Upper lobe of right lung (tissue), 1 donor: Measurements from ENCODE around the gene ADAMTS6. TPM values are rescaled to one million over a fixed set of nuclear protein-coding genes. Genes with fewer than 3 reads are reported as not detected.

ENCODE experiments used
- ATAC-seq: fragments of 200-7000 bp; cut with Tn5 transposase; one replicate; pipeline ENCODE4 v1.9.1; 2020; ENCODE audit warnings: mild to moderate bottlenecking, moderate library complexity
- DNase-seq: peaks from one replicate; pipeline ENCODE4 v3.0.0-alpha.2; 2020
- H3K27ac ChIP-seq: fragments of 200-600 bp; one replicate; pipeline ENCODE4 v1.8.0; 2022
- H3K27me3 ChIP-seq: fragments of 200-600 bp; one replicate; pipeline ENCODE4 v1.8.0; 2022; ENCODE audit warnings: mild to moderate bottlenecking
- H3K36me3 ChIP-seq: fragments of 200-600 bp; one replicate; pipeline ENCODE4 v1.8.0; 2022
- H3K4me1 ChIP-seq: fragments of 200-600 bp; one replicate; pipeline ENCODE4 v1.8.0; 2022
- H3K4me3 ChIP-seq: fragments of 200-600 bp; one replicate; pipeline ENCODE4 v1.8.0; 2022; ENCODE audit warnings: mild to moderate bottlenecking
- H3K9me3 ChIP-seq: fragments of 200-600 bp; one replicate; pipeline ENCODE4 v1.8.0; 2022
- intact Hi-C: fragments of 100-400 bp; cut with DNase I; formaldehyde crosslinking; loops from one replicate; pipeline ENCODE4 v1.11.0; 2022
- total RNA-seq: library from RNA; stranded (reverse); fragmentation: NEBNext Ultra II Directional; extraction: Animal tissue kit (Norgen Biotek cat#: 25700); gene quantifications from one replicate; pipeline ENCODE4 v1.2.1, GENCODE V29; 2021
- TF ChIP-seq, protein P1 (sequence below): fragments of 200-600 bp; IDR thresholded peaks from one replicate; pipeline ENCODE4 v1.8.0; 2022; ENCODE audit warnings: antibody characterized with exemption
- donor health status: DM: no; HTN: yes; CAD: no; lungs with severe emphysema.

The ADAMTS6 gene
- total RNA-seq, 1 donor from 2014 or later: 2.3 TPM

DNA sequence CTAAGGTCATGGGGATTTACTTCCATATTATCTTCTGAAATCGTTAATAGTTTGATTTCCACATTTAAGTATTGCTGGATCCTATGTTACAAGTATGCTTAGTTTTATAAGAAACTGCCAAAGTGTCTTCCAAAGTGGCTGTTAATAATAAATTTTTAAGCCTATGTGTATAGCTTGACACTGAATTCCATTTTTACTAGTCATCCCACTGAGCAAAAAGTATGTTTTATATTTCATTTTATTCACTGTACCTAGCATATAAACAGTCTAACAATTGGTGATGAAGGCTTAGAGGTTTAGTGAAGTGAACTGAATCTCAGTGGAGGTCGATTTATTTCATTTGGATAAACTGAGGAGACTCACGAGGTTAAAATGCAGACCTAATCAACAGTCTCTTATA, 174.6 kb downstream of the ADAMTS6 start:
- intact Hi-C loops: no loop called here
- H3K9me3 ChIP-seq: no peaks in the 10 kb centered on the region
- TF ChIP-seq, protein P1, sequence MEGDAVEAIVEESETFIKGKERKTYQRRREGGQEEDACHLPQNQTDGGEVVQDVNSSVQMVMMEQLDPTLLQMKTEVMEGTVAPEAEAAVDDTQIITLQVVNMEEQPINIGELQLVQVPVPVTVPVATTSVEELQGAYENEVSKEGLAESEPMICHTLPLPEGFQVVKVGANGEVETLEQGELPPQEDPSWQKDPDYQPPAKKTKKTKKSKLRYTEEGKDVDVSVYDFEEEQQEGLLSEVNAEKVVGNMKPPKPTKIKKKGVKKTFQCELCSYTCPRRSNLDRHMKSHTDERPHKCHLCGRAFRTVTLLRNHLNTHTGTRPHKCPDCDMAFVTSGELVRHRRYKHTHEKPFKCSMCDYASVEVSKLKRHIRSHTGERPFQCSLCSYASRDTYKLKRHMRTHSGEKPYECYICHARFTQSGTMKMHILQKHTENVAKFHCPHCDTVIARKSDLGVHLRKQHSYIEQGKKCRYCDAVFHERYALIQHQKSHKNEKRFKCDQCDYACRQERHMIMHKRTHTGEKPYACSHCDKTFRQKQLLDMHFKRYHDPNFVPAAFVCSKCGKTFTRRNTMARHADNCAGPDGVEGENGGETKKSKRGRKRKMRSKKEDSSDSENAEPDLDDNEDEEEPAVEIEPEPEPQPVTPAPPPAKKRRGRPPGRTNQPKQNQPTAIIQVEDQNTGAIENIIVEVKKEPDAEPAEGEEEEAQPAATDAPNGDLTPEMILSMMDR: no peak
- no peak overlapping the region for H3K27ac ChIP-seq
- no peaks in the 10 kb centered on the region for H3K36me3 ChIP-seq
- H3K4me3 ChIP-seq: no peak overlapping the region
- ATAC-seq (no peak), DNase-seq (no peak)
- no peaks in the 10 kb centered on the region for H3K27me3 ChIP-seq
- H3K4me1 ChIP-seq: no peaks in the 10 kb centered on the region

DNA sequence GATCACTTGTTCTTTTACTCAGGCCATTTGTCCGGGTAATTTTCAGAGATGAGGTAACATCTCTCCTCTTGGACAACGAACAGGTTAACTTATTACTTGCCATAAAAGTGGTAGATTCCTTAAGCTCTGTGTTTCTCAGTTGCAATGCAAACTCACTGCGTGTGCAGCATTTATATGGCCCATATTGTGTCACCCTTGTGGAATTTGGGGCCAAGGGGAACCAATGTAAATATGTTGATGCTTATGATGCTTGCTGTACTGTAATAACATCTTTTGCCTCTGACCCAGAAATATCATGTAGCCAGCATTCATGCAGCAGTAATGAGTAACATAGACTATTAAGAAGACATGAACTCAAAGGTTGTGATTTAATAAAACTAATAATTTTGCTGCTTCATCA, 175.8 kb downstream of the ADAMTS6 start:
- ATAC-seq: no peak
- Histone ChIP-seq H3K4me1 (no peaks in the 10 kb centered on the region), H3K9me3 (no peaks in the 10 kb centered on the region), H3K36me3 (no peaks in the 10 kb centered on the region), H3K27me3 (no peaks in the 10 kb centered on the region), H3K27ac (no peak overlapping the region), H3K4me3 (no peak overlapping the region)
- TF ChIP-seq, protein P1: no peak
- DNase-seq: no peak
- intact Hi-C loops: no loop called here

DNA sequence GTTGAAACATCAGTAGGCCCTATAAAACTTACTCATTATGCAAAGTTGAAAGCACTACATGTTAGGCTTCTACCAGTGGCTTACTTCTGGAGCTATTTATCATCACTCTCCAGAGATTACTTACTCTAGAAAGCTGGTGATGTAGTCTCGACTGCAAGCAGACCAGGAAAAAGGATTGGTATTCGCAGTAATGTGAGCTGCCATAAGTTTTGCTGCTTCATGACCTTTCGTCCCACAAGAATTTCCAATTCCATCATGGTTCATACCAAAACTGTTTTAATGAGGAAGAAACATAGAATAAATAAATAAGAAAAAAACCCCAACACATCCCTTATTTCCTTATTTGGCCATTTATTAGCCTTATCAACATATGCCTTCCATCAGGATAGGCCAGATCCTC, 181.9 kb downstream of the ADAMTS6 start:
- Histone ChIP-seq H3K27me3 (no peaks in the 10 kb centered on the region), H3K9me3 (no peaks in the 10 kb centered on the region), H3K27ac (no peak overlapping the region), H3K4me3 (no peak overlapping the region), H3K36me3 (no peaks in the 10 kb centered on the region), H3K4me1 (no peaks in the 10 kb centered on the region)
- intact Hi-C loops: no loop called here
- TF ChIP-seq, protein P1: no peak
- DNase-seq: no peak
- ATAC-seq: no peak

DNA sequence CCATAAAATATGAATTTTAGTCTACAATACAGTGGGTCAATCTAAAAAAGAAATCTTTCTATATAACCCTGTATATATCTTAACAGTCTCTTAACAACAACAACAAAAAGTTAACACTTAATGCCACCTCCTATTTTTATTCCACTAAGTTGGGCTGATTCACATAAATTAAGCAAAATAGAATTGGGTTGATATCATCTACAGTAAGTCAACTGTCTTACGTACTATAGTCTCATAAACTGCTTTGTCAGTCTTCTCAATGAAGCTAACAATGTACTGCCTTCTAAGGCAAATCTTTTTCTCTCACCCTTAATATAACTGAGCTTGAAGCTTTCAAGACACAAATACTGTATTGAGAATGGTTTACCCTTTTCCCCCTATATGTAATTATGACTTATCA, 185.7 kb downstream of the ADAMTS6 start:
- Histone ChIP-seq H3K9me3 (no peaks in the 10 kb centered on the region), H3K27me3 (no peaks in the 10 kb centered on the region), H3K4me3 (no peak overlapping the region), H3K27ac (no peak overlapping the region), H3K36me3 (no peaks in the 10 kb centered on the region), H3K4me1 (no peaks in the 10 kb centered on the region)
- ATAC-seq: no peak
- intact Hi-C loops: no loop called here
- DNase-seq: no peak
- TF ChIP-seq, protein P1: no peak

DNA sequence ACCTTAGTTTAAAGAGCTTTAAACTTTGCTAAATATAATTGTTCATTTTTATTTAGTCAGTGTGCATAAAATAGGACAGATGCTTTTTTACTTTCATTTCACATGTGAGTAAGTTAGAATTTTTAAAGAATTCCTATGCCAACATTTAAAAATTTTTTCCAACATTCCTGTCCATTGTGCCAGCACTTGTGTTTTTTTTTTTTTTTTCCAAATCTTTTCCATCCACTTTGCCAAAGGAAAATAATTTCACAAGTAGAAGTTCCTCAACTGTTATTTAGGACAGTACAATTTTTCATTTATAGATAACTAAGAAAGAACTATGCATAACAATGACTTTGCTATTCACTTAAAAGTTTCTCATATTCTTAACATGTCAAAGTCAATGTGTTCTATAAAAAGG, 189.5 kb downstream of the ADAMTS6 start:
- Histone ChIP-seq H3K27me3 (no peaks in the 10 kb centered on the region), H3K27ac (no peak overlapping the region), H3K36me3 (no peaks in the 10 kb centered on the region), H3K4me3 (no peak overlapping the region), H3K9me3 (no peaks in the 10 kb centered on the region), H3K4me1 (no peaks in the 10 kb centered on the region)
- TF ChIP-seq, protein P1: no peak
- intact Hi-C loops: no loop called here
- ATAC-seq (no peak), DNase-seq (no peak)

DNA sequence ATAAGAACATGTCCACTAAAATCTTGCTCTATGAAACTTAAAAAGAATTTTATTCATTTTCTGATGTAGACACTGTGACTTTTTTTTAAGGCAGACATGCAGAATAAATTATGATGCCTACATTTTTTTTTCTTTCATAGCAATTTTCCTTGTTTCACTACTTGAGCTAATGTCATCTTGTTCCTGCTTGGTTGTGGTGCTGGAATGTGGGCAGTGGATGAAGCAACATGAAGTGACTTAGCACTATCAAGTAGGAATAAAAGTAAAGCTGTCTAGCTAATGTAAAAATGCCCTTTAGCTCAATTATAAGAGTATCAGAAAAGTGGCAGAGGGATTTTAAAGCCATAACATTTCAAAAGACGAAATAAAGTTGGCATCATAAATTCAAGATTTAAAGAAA, 191.0 kb downstream of the ADAMTS6 start:
- H3K27ac ChIP-seq: no peak overlapping the region
- intact Hi-C loops: no loop called here
- ATAC-seq: no peak
- no peaks in the 10 kb centered on the region for H3K4me1 ChIP-seq
- TF ChIP-seq, protein P1: no peak
- H3K4me3 ChIP-seq: no peak overlapping the region
- no peaks in the 10 kb centered on the region for H3K36me3 ChIP-seq
- no peaks in the 10 kb centered on the region for H3K9me3 ChIP-seq
- DNase-seq: no peak
- no peaks in the 10 kb centered on the region for H3K27me3 ChIP-seq
